HEK293 (cell line): ENCODE measurements around the gene NSMCE1.

ENCODE experiments used
- SETDB1 ChIP-seq: IDR thresholded peaks from one replicate; pipeline ENCODE4 v1.6.1; 2017; ENCODE audit warnings: mild to moderate bottlenecking, low read length, moderate library complexity, mixed read lengths; ENCODE audit not compliant: insufficient read length
- ZFP41 ChIP-seq: fragments of 450-650 bp; formaldehyde crosslinking; IDR thresholded peaks from 2 replicates; pipeline ENCODE4 v1.5.1; 2016; ENCODE audit warnings: missing biosample characterization, missing genetic modification characterization, borderline replicate concordance
- ZNF175 ChIP-seq: fragments of 450-650 bp; formaldehyde crosslinking; IDR thresholded peaks from 2 replicates; pipeline ENCODE4 v1.5.1; 2016; ENCODE audit warnings: missing biosample characterization, missing genetic modification characterization
- ZNF423 ChIP-seq: fragments of 450-650 bp; formaldehyde crosslinking; IDR thresholded peaks from 2 replicates; pipeline ENCODE4 v1.5.1; 2016; ENCODE audit warnings: missing biosample characterization, missing genetic modification characterization
- ZNF580 ChIP-seq: fragments of 450-650 bp; formaldehyde crosslinking; IDR thresholded peaks from 2 replicates; pipeline ENCODE4 v1.5.1; 2016; ENCODE audit warnings: missing biosample characterization, missing genetic modification characterization
- TF ChIP-seq, protein P1 (sequence below): fragments of 450-650 bp; formaldehyde crosslinking; IDR thresholded peaks from 2 replicates; pipeline ENCODE4 v1.5.1; 2016; ENCODE audit warnings: missing biosample characterization, missing genetic modification characterization
- TF ChIP-seq, protein P2 (sequence below): fragments of 450-650 bp; formaldehyde crosslinking; IDR thresholded peaks from 2 replicates; pipeline ENCODE4 v1.5.1; 2016; ENCODE audit warnings: missing biosample characterization, missing genetic modification characterization, low read depth

GRCh38 chr16:27301236-27301861, 32.8 kb upstream of the NSMCE1 start:
- TF ChIP-seq ZNF580 (tag by site-specific recombination) (no peak), ZNF175 (tag by site-specific recombination) (no peak), ZNF423 (no peak), SETDB1 (no peak), ZFP41 (tag by site-specific recombination) (no peak)
- TF ChIP-seq, protein P1, sequence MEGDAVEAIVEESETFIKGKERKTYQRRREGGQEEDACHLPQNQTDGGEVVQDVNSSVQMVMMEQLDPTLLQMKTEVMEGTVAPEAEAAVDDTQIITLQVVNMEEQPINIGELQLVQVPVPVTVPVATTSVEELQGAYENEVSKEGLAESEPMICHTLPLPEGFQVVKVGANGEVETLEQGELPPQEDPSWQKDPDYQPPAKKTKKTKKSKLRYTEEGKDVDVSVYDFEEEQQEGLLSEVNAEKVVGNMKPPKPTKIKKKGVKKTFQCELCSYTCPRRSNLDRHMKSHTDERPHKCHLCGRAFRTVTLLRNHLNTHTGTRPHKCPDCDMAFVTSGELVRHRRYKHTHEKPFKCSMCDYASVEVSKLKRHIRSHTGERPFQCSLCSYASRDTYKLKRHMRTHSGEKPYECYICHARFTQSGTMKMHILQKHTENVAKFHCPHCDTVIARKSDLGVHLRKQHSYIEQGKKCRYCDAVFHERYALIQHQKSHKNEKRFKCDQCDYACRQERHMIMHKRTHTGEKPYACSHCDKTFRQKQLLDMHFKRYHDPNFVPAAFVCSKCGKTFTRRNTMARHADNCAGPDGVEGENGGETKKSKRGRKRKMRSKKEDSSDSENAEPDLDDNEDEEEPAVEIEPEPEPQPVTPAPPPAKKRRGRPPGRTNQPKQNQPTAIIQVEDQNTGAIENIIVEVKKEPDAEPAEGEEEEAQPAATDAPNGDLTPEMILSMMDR, result no peak
- TF ChIP-seq, protein P2, sequence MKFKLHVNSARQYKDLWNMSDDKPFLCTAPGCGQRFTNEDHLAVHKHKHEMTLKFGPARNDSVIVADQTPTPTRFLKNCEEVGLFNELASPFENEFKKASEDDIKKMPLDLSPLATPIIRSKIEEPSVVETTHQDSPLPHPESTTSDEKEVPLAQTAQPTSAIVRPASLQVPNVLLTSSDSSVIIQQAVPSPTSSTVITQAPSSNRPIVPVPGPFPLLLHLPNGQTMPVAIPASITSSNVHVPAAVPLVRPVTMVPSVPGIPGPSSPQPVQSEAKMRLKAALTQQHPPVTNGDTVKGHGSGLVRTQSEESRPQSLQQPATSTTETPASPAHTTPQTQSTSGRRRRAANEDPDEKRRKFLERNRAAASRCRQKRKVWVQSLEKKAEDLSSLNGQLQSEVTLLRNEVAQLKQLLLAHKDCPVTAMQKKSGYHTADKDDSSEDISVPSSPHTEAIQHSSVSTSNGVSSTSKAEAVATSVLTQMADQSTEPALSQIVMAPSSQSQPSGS (tag by site-specific recombination), result no peak
